ENCODE measurements around the gene GAS2L2.
A peak's percentile ranks its signal among the peaks of the same experiment; 100 is the strongest.

The GAS2L2 gene

DNA sequence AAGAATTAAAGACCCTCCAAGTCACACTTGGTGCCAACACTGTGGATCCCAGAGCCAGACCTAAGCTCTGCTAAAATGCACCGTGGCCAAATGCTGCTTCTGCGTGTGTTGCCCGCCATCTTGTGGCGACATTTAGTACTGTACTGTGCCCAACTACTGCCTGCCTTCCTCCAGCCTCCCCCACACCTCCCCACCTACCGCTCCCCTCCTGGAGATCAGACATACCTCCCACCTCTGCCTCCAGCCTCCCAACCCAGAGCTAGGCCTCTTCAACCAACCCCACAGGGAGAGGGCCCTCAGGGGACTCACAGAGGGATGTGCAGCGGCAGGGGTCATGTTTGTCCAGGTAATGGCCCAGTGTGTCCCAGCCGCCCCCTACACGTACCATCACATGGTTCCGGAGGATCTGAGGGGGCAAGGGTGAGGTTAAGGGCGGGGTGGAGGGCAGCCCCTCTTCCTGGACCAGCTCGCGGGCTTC is 5.5 kb downstream of the GAS2L2 start:
- DNase-seq: peak in 45 of 51 donors; percentile 7 to 76 (median 46)

GRCh38 chr17:35745749-35746320 is 7.2 kb downstream of the GAS2L2 start:
- DNase-seq: no peak

- no peak for DNase-seq
Measured at GRCh38 chr17:35745246-35745645, 7.8 kb downstream of the GAS2L2 start.

DNA sequence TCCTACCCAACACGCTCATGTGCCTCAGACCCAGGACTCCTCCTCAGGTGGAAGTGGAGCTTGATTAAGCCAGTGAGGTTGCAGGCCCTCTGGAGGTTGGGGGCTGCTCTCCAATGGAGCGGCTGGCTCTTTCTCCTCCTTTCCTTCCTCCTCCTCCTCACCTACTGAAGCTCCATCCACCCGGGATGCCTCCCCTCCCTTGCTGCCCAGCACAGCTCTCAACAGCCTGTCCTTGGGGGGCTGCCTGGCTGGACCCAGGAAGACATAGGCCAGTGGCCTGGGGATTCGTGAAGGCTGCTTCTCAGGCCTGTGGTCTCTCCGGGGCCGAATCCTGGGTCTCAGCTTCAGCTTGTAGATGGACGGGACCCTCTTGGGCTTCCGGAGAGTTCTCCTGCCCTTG is 8.2 kb downstream of the GAS2L2 start:
- no peak for DNase-seq

DNA sequence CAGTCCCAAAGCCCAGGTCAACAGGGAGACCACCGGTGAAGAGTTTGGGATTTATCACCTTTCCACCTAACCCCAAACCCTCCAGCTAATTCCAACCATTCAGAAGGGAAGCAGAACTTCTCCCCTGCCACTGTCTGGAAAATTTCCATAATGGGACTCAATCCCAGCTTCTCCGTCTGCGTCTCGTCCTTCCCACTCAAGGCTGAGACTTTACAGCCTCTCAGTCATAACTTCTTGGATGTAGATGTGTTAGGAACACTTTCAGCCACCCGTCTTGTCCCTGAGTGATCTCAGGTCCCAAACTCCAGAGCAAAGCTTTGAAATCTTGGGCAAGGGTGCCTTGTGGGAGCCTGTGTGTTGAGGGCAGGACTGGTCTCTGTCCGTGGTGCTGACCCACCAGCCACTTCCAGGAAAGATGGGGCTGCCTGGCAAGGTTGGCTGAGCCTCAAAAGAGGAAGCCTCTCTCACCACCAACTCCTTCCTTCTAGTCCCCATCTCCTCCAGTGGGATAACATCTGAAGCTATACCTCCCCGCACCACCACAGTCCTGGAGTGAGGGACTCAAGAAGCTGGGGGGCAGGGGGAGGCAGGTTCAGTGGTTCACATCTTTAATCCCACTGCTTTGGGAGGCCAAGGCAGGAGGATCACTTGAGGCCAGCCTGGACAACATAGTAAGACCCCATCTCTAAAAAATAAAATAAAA is 9.3 kb downstream of the GAS2L2 start:
- no peak for DNase-seq

- DNase-seq: no peak
Measured at GRCh38 chr17:35742896-35743477, 10.1 kb downstream of the GAS2L2 start.

DNA sequence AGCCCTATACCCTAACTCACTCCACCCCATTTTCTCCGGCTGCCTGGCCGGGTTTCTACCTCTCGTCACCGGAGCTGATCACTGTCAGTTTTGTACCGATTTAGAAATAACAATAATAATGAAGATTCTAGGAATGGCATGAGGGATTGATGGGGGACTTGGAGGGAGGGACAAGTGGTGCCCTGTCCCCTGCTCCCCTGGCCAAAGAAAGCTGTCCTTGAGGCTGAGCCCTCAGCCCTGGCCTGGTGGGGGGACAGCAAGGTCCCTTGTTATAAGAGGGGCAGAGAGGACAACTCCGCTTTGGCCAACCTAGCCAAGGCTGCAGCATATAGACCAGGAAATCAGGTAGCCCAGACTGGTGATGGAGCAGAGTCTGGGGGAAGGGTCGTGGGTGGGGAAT is 10.5 kb downstream of the GAS2L2 start:
- DNase-seq: no peak

DNA sequence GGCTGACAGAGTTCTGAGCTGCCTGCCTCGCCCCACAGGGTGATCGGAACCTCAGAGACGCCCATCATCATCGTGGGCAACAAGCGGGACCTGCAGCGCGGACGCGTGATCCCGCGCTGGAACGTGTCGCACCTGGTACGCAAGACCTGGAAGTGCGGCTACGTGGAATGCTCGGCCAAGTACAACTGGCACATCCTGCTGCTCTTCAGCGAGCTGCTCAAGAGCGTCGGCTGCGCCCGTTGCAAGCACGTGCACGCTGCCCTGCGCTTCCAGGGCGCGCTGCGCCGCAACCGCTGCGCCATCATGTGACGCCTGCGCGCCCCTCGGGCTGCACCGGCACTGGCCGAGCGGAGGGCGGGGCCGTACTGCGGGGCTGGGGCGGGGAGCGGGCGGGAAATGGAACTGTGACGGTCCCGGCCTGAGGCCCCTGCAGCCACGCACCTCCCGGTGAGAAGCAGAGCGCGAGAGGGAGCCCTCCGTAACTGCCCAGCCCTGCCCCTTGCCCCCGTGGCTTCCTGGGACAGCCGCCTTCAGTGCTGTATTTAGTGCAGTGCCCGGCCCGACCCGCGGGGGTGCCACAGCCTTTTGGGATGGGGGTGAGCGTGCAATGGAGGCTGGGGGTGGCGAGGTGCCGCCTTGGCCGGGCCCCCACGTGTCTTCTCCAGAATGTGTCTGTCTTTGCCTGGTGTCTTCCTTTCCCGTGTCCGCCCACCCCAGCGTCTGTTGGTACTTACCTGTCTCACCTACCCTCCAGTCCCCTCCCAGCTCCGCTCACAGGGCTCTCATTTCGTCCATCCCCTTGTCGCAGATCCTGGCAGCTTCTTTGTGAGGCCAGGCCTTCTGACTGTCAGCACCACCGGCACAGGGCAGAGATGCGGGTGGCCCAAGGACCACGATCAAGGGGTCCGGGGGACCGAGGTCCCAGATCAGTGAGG is 11.8 kb downstream of the GAS2L2 start:
- peak in 8 of 51 donors; percentile 8 to 42 (median 18) for DNase-seq

DNA sequence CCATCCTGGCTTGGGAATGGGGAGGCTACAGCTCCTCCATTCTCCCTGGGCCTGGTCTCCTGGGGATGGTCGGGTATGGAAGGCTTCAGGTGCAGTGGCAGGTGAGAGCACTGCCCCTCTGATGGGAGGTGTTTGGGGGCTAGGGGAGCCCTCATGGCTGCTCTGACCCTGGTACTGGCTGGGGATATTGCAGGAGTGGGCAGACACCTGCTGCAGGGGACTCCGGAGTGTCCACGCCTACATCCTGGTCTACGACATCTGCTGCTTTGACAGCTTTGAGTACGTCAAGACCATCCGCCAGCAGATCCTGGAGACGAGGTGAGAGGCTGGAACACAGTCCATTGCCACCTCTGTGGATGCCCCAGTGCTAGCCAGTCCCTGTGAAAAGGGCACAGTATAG is 12.8 kb downstream of the GAS2L2 start:
- no peak for DNase-seq

GRCh38 chr17:35738519-35739133 is 14.4 kb downstream of the GAS2L2 start:
- no peak for DNase-seq

DNA sequence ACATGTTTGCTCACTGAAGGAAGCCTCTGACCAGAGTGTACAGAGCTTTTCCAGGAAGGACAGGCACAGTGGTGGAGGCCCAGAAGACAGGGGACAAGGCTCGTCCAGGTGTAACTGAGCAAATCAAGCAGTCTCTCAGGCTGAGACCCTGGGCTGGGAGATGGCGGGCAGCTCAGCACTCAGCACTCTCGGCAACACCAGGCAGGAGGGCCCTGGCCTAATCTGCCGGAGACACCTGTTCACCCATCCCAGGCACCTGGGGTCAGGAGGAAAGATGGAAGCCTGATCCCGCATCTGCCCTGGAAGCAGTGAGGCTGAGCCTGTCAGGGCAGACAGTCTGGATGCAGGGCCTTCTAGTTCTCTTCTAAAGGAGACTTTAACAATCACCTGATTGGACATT is 16.8 kb downstream of the GAS2L2 start:
- DNase-seq: no peak

- DNase-seq: no peak
Measured at GRCh38 chr17:35735036-35735805, 17.8 kb downstream of the GAS2L2 start.

DNA sequence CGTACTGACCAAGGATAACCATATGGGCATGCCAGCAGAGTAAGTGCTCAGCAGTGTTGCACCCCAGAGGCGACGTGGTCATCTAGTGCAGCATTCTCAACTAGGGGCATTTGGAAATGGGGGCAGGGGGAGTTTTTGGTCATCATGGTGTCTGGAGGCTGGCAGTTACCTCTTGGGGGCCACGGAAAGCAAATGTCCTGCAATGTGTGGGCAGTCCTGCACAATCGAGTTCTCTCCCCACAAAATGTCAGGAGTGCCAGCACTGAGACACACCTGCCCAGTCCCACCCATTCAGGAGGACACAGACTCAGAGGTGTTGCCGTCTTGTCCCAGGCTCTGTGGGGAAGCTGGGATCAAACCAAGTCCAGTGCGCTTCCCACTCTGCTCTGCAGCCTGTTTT is 18.6 kb downstream of the GAS2L2 start:
- DNase-seq: no peak

DNA sequence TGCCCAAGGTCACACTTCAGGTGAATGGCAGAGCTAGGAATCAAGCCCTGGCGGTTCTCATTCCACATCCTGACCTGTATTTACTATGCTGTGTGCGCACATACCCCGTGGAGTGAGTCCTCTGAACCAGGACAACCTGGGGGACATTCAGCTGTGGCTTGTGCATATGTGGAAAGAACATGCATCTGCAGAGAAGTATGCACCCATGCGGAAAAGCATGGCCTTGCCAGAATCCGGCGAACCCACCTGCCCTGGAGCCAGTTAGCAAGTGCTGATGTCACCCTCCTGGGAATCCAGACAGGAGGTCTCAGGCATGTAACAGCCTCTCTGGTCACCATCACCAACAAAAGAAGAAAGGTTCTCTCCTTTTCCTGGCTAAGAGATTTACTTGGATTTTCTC is 19.7 kb downstream of the GAS2L2 start:
- no peak for DNase-seq

- no peak for DNase-seq
Measured at GRCh38 chr17:35732806-35733136, 20.3 kb downstream of the GAS2L2 start.

GRCh38 chr17:35731917-35732805 is 20.9 kb downstream of the GAS2L2 start:
- peak in 4 of 51 donors; percentile 15 to 34 (median 27) for DNase-seq

GRCh38 chr17:35731239-35731916 is 21.7 kb downstream of the GAS2L2 start, which contains the start of gene RASL10B:
Gene RASL10B (plus strand): TSS chr17:35731639. CDS start chr17:35735185, 3,546 bp downstream.
- DNase-seq: peak in 37 of 51 donors; percentile 8 to 67 (median 39)

GRCh38 chr17:35730400-35731005 is 22.5 kb downstream of the GAS2L2 start:
- DNase-seq: no peak
